NCI-H2029 (cell line): ENCODE data around the gene GALNS.
"Not testable (repeated sequence)": the region's sequence is repeated elsewhere in the genome, so short reads cannot be mapped to it uniquely, and the experiment has no call there.

Experiments
- DNase-seq: peaks from one replicate; lab custom pipeline; 2025; lab: John Stamatoyannopoulos, UW

Gene GALNS

DNA sequence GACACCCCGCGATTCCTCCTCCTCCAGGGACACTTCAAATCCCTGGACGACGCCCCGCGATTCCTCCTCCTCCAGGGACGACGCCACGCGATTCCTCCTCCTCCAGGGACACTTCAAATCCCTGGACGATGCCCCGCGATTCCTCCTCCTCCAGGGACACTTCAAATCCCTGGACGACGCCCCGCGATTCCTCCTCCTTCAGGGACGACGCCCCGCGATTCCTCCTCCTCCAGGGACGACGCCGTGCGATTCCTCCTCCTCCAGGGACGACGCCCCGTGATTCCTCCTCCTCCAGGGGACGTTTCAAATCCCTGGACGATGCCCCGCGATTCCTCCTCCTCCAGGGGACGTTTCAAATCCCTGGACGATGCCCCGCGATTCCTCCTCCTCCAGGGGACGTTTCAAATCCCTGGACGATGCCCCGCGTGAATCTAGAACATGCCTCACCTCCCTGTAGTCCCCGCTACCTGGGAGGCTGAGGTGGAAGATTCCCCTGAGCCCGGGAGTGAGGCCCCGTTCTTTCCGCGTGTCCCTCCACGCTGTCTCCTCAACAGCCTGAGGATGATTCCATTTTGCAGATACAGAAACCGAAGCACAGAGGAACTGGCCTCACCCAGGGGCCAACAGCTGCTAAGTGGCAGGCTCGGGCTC lies 33.1 kb upstream of the GALNS start:
- not testable (repeated sequence) for DNase-seq

DNA sequence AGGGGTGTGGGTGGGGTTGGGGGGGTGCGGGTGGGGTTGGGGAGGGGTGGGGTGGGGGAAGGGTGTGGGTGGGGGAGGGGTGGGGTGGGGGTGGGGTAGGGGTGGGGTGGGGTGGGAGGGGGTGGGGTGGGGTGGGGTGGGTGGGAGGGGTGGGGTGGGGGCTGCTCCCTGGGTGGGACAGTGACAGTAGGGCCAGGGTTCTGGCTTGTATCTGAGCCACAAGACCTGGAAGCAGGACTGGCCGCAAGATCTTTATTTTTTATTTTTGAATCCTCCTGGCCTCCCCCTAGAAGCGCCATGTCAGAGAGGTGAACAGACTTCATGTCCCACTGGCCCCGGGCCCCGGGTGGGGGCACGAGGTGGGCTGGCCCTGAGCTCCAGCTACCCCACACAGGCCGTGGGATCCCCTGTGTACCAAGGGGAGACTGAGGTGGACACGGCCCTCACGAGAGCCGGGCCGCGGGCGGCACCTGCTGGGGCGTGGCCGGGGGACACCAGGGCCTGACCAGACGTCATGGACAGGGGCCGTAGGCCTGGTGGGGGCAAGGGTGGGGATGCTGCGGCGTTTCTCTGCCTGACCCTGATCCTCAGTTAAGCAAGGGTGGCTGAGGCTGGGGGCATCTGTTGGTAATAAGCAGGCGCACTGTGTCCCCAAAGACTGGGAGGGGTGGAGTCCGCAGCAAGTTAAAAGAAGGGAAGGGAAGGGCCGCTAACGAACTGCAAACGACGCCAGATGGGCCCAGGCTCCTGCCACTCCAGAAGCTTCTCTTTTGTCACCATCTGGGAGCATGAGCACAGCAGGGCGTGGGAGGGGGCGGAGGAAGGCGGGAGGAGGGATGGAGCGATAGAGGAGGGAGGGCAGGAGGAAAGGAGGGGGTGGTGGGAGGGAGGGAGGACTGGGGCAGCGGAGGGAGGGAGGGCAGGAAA lies 32.0 kb upstream of the GALNS start:
- DNase-seq = no peak

DNA sequence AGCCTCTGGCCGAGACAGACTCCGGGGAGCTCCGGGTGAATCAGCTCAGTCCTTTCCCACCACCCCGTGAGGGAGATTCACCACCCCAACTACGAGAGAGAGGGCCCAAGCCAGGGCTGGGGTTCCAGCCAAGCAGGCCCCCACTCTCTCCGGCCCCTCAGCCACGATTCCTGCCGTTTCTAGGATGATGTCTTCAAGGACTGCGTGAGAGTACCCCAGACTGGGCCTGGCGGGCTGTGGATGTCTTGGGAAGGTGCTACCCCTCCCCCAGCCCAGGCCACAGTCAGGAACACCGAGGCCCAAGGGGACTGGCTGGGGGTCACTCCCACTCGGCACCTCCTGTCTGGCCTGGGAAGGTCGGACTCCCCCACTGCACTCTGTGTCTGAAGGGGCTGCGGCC lies 31.3 kb upstream of the GALNS start:
- DNase-seq = no peak

DNA sequence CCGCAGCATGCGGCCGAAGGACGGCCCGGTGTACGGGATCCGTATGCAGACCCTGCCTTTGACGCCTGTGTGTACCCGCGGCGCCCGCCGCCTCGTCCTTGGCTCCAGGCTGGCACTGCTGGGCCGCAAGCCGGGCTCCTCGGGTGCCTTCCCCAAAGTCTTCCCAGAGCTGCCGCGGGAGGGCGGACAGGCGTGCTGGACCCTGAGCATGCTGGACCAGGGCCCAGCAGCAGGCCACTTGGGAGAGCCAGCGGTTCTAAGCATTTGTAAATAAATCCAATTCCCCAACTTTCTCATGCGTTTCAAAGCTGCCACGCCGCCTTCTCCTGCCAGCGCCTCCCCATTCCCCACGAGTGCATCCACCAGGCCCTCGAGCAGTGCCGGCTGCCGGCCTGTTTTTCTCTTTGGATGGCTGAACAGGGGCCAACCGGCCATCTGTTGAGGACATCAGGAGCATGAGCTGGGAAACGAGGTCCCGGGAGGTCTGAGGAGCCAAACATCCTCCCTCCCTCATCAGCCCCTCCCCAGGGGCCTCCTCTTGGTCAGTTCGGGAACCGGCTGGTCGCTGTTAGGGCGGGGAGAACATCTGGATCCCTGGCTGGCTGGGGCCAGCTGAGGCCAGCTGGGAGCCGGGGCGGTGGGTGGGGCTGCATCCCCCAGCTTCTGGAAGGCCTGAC lies 30.2 kb upstream of the GALNS start:
- DNase-seq = no peak

DNA sequence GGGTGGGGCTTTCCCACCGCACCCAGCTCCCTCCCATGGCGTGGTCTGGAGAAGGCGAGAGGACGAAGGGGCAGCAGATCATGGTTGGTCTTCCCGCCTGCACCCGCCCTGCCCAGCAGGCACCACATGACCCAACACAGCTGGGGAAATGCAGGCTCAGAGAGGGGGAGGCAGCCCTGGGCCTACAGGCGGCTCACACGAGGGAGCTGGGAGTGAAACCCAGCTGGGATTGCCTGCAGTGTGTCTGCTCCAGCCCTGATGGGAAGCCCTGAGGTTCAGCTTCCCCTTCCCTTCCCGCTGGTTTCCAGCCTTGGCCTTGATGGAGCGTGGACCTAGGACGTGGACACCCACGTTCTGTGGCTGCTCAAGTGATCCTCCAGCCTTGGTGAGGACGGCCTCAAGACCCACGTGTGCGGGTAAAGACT lies 29.7 kb upstream of the GALNS start:
- no peak for DNase-seq

DNA sequence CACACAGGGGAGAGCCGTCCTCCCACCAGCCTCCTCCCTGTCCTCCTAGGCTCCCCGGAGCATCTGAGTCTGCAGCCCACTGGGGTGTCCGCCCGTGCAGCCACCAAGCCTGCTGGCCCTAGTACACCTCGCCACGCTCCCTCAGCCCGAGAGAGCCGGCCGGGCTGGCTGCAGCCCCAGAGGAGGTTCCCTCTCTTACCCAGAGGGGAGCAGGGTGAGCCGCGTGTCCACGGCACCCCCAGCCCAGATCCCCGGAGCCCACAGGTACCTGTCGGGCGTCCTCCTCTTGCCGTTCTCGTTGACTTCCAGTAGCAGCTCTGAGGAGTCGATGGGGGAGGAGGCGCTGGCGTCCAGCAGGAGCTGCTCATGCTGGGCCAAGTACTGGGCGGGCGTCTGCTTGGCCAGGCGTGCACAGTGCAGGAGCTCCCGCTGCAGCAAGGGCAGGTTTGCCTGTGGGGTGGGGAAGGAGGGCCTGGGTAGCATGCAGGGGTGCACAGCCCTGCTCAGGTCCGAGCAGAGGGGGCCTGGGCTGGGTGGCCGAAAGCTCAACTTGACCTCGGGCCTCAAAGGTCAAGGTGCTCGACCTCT lies 29.0 kb upstream of the GALNS start:
- DNase-seq = no peak

DNA sequence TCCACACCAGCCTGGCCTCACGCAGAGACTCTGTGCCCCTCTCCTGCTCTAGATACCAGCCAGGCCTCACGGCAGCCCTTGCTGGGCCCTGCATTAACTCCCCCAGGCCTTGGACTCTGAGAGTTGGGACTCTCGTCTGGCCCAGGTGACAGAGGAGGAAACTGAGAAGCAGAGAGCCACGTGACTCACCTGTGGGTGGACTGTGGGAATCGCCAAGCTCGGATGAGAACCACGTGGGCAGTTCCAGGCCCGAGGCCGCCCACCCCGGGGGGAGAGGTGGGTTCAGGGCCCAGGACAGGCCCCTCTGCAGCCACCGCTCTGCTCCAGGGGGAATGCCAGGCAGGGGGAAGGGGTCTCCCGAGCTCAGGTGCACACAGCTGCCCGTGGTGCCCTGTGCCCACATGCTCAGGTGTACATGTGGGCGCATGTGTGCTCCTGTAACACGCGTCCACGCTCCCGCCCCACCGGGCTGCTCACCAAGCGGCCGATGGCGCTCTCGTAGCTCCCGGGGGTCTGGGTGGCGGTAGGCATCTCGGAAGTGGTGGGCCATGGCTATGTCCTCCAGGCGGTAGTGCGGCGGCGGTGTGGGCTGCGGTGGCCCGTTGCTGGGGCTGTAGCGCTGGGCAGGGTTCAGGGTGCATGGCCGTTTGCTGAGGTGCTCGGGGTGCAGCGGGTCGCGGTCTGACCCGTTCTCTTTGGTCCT lies 28.0 kb upstream of the GALNS start:
- no peak for DNase-seq

DNA sequence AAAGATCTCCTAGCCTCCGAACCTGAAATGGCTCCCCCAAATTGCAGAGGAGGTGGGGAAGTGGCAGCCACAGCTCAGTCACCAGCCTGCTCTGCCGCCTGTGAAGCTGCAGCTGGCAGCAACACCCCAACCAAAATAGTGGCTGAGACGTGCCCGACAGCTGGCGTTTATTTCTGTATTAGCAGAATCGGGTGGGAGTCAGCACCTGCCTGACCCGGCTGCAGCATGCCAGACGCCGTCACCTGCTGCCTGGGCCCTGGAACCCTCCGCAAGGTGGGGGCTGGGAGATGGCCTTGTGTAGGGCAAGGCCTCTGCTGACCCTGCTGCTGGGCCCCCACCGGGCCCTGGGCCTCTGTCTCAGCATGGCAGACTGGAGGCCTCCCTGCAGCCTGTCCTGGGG lies 27.2 kb upstream of the GALNS start:
- DNase-seq = no peak

DNA sequence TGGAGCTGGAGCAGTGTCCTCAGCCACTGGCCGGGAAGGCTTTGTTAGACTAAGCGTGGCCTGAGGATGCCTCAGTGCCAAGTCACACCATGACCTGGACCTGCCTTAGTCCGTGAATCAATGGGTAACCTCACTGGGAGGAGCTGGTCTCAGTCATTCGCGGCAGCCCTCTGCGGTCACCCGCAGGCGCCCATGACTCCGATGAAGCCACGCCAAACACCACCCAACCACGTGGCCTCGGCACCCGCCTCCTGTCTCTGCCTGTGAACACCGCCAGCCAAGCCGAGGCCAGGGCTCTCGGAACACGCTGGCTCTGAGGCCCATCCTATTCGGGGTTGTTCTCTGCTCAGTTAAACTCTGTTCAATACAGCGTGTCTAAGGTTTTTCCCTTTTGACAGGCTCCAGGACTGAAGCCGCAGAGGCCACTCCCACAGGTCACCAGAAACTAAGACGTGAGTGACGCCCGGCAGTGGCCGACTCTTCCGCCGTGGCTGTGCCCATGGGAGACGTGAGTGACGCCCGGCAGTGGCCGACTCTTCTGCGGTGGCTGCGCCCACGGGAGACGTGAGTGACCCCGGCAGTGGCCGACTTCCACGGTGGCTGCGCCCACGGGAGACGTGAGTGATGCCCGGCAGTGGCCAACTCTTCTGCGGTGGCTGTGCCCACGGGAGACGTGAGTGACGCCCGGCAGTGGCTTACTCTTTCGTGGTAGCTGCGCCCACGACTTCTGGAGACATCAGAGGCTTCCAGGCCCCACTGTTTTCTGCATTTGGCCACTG lies 26.6 kb upstream of the GALNS start:
- no peak for DNase-seq

DNA sequence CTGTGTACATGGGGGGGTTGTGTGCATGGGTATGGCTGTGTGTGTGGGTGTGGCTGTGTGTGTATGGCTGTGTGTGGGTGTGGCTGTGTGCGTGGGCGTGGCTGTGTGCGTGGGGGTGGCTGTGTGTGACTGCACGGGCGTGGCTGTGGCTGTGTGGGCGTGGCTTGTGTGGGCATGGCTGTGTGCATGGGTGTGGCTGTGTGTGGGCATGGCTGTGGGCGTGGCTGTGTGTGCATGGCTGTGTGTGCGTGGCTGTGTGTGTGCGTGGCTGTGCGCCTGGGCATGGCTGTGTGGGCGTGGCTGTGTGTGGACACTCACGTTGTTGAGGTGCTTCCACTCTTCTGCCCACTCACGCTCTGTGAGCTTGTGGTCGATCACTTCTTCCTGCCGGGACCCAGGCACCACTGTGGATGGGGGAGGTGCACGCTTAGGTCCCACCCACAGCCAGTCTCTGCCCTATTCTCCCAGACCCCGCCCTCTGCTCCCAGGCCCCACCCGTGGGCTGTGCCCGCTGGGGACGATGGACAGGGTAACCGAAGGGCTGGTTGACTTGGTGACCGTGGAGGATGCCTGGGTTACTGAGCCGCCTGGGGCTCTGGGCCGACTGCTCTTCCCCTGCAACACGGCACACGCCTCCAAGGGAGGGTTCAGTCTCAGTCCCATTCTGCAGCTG lies 25.7 kb upstream of the GALNS start:
- DNase-seq = no peak

DNA sequence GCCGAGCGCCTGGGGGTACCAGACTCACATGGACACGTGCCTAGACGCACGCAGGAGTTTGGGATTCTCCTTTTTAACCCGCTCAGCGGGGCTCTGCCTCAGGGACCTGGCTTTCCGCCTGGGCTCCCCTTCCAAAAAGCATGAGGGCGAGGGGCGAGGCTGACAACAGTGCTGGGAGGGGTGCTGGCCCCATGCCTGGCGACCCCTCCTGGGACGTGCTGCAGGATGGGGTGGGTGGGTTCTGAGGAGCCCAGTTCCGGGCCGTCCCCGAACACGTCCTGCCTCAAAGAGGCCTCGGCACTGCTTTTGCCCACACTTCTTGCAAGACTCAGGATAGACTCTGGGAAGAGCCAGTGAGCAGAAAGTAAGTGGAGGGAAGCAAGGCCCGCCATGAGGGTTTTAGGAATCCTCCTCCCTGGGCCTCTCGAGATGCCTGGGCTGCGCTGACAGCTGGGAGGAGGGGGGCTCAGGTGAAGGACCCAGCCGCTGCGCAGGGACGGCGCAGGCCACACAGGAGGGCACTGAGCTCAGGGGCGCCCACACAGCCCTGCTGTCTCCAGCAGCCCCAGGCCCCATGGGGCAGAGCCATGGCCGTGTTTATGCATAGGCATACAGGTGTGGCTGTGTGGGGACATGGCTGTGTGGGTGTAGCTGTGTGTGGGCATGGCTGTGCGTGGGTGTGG lies 25.1 kb upstream of the GALNS start:
- DNase-seq = no peak

DNA sequence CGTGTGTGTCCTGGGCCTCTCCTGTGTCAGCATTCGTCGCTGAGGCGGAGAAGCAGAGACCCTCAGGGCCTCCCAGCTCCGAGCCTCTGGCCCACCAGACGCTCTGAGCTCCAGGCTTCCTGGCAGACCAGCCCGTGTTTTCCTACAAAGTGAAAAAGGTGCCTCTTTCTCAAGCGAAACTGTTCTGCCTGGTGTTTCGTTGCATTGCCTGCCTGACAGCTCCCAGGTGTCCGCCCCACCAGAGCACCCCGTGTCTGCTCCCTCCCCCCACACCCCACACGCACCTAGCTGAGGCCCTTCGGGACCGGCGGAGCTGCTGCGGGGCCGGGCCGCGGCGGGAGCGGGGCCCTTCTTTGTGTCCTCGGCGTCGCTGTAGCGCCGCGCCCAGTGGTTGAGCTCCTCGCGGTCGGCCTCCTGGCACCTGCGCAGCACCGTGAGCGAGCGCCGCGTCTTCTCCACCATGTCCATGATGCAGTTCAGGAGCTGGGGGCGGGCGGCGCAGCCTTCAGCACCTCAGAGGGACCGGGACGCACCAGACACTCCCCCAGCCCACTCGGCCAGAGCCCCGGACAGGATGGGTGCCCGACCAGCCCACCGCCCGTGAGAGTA lies 24.4 kb upstream of the GALNS start:
- DNase-seq = no peak

DNA sequence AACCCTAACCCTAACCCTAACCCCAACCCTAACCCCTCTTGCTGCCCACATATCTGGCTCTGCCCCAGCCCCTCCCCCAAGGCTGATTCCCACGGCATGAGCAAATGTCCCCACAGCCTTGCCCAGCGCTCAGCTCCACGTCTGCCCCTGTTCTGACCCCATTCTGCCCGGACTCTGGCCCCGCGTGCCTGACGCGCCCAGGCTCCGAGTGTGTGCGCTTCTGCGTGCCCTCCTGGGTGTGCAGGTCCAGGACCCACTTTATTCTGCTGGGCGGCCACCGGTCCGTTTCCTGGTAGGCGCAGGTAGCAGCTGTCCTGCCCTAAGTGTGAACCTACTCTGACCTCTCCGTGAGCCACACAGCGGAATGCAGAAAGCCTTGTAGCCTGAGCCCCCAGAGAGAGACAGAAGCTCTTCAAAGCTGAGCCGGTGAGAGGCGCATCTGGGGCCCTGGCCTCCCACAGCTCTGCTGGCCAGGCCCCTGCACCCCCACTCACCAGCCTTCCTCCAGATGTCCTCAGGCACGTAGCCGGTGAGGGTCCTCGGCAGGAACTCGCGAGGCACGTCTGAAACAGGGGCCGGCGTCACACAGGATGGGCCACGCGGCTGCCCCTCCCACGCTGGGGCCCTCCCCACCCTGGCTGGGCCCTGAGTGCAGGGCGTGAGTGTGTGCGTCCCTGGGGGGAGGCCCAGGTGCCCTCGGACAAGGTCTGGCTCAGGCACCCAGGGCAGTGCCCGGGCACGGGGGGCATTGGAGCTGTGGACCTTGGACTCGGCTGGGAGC lies 23.7 kb upstream of the GALNS start:
- DNase-seq = no peak

DNA sequence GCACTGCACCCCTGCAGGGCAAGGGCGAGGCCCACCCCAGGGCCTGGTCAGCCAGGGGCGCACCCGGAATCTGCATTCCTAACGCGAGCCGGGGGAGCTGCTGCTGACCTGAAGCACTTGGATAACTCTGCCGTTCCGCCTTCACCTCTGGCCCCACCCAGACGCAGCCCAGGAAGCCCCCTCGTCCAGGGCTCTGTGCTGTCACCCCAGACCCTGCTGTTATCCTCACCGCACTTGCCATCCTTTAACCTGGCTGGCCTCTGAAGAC lies 23.0 kb upstream of the GALNS start:
- DNase-seq = no peak

DNA sequence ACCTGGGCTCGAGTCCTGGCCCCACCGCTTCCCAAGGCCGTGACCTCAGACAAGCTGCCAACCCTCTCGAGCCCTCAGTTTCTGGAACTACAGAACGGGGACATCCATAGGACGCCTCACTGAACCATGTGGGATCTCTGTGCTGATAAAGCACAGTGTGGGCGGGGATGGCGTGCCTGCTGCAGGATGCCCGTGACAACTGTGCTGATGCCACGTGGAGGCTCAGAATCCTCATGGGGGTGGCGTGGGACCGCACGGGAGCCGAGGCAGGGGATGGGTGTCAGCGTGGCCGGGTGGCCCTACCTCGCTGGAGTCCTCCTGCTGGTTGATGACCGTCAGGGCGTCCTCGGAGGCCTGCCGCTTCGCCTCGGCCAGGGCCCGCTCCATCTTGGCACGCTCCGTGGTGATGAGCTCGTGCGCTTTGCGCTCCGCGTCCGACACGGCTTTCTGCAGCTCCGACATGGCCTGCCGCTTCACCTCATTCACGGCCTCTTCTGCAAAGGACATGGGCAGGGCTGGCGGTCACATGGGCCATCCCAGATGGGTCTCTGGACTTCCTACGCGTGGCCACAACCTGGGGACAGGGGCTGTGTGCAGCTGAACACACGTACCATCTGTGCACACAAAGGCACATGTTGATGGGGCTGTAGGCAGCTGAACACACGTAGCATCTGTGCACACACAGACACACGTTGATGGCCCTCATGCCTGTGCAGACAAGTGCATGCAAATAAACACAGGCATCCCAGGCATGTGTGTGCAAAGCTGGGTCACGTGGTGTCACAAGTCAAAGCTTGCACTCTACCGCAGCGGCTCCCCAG lies 22.4 kb upstream of the GALNS start:
- no peak for DNase-seq

DNA sequence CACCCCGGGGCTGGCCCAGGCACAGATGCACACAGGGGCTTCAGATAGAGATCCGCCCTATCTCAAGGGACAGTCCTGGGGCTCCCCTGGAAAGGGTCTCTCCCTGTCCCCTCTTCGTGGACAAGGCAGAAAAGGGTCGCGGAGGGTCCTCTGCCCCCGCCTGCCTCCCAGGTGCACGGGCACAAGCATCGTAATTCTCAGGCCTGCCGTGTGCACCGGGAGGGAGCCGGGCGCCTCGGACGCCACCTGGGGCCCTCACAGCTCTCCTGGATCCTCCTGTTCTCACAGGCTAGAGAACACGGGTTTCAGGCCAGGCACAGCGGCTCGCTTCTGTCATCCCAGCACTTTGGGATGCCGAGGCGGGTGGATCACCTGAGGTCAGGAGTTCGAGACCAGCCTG lies 21.6 kb upstream of the GALNS start:
- no peak for DNase-seq

DNA sequence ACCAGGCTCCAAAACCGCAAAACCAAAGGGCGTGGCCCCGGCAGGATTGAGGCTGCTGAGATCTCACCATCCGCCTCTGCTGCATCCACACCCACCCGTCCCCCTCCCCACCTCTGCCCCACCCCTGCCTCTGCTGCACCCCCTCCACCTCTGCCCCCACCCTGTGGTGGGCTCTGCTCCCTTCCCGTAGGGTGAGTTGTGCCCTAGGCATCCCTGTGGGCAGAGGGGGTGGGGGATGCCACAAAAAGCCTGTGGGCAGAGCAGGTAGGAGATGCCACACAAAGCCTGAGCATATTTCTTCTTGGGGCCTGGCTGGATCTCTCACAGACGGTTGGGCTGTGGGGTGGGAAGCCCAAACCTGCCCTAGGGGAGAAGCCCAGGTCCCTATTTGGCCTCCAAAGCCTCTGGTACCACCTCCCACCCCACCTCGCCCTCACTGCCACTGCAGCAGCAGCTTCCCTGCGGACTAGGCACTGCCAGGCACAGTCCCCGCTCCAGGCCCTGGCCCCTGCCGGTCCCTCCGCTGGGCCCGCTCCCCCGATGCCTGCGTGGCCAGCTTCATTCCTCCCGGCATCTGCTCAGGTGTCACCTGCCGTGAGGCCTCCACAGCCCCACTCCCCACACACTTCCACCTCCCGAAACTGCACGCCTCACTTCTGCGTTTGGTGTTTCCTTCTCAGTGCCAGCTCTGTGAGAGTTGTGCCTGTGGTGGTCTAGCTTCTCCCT lies 21.0 kb upstream of the GALNS start:
- DNase-seq = no peak
